Endothelial cell of umbilical vein (primary cell): Measurements from ENCODE around the gene IPPK.

Experiments used
- CTCF ChIP-seq, 2 donors: IDR thresholded peaks; 1 replicate in 1 of 2; 2 replicates in 1 of 2; pipeline ENCODE4 v1.5.1; 2011; ENCODE audit warnings: low read length in 2 of 2, mild to moderate bottlenecking in 2 of 2, moderate library complexity in 2 of 2, control low read depth in 1 of 2, inconsistent platforms in 1 of 2, low read depth in 1 of 2; ENCODE audit not compliant: insufficient read depth in 1 of 2; ENCODE audit errors: extremely low read depth in 1 of 2
- POLR2A ChIP-seq: IDR thresholded peaks from 2 replicates; pipeline ENCODE4 v1.6.1; 2012; ENCODE audit warnings: low read depth, mild to moderate bottlenecking, control low read depth, low read length

- TF ChIP-seq CTCF (IDR thresholded peaks at IDR 0.05; ENCODE audit: extremely low read depth in 1 of 2, insufficient read depth in 1 of 2, low read depth in 1 of 2, low read length in 2 of 2): no peak
- TF ChIP-seq POLR2A: no peak
These were observed 13.9 kb downstream of the IPPK start for GRCh38 chr9:92655896-92656536.
